Mucosa of stomach (tissue), 1 donor: Measurements from ENCODE around the gene R3HDM4.

Source experiments
- H3K27me3 ChIP-seq: one replicate; pipeline ENCODE4 v1.7.0; 2013; ENCODE audit warnings: mild to moderate bottlenecking, low read length; ENCODE audit not compliant: control insufficient read depth, insufficient read depth
- H3K36me3 ChIP-seq: one replicate; pipeline ENCODE4 v1.7.0; 2013; ENCODE audit warnings: low read length; ENCODE audit not compliant: control insufficient read depth, insufficient read depth
- H3K4me1 ChIP-seq: one replicate; pipeline ENCODE4 v1.7.0; 2013; ENCODE audit warnings: mild to moderate bottlenecking, low read length; ENCODE audit not compliant: control insufficient read depth, insufficient read depth
- H3K4me3 ChIP-seq: one replicate; pipeline ENCODE4 v1.7.0; 2013; ENCODE audit warnings: low read length
- H3K9ac ChIP-seq: one replicate; pipeline ENCODE4 v1.7.0; 2013; ENCODE audit warnings: mild to moderate bottlenecking, low read length, moderate library complexity
- H3K9me3 ChIP-seq: one replicate; pipeline ENCODE4 v1.7.0; 2013; ENCODE audit warnings: mild to moderate bottlenecking, low read length, moderate library complexity; ENCODE audit not compliant: control insufficient read depth
- donor health status: Pancreatic carcinoma.

R3HDM4 gene

DNA sequence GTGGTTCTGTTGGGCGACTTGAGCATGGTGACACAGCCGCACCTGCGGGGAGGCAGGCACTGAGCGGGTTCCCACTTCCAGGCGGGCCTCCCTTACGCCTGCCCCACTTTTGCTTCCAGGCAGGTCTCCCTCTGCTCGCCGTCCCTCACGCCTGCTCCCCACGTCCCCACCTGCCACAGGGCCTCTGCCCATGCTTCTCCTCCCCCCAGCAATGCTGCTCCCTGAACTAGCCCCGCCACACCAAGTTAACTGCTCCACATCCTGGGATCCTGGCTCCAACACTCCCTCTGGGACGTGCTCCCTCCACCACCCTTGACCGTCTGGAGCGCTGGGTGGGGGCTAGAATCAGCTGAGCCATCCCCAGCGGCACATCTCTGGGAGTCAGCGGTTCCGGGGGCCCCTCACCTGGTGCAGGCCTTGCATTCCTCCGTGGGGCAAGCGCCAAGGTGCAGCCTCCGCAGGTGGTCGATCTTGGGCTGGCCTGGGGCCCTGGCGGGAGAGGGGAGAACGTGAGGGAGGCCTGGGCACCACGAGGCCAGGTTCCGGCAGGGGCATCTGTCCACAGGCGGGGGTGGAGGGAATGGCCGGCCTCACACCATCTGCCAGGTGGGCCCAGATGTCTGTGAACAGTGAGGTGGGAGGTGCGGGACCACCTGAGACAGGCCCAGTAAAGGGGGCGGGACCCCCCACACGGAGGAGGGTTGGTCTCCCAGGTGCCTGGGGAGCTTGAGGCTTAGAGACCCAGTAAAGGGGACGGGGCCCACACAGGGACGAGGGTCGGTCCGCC is 44.4 kb downstream of the R3HDM4 start:
- no peaks in the 10 kb centered on the region for H3K27me3 ChIP-seq
- H3K9ac ChIP-seq, result no peak overlapping the region
- peaks cover 20% of the 10 kb centered on the region for H3K4me1 ChIP-seq
- no peaks in the 10 kb centered on the region for H3K36me3 ChIP-seq
- no peaks in the 10 kb centered on the region for H3K9me3 ChIP-seq
- no peak overlapping the region for H3K4me3 ChIP-seq

DNA sequence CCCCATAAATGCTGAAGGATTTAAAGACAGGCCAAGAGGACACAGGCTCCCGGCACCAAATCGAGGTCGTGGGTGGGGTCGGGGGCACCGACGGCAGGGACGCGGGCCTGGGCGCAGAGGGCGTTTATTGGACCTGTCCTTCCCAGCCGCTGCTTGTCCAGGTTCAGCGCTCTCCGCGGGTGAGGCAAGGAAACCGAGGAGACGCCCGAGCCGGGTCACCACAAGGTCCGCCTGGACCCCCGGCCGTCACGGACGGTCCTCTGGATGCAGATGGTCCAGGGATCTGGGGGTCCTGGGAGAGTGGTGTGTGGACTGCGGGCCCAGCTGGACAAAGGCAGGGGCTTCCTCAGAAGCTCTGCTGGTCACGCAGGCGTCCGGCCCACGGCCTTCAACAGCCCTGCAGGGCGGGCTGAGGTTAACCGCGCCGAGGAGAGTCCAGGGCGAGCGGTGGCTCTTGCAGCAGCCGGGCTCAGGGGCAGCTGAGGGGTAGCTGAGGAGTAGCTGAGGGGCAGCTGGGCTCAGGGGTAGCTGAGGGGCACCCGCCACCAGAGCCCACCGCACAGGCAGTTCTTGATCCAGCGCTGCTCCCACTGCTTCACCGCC is 45.1 kb downstream of the R3HDM4 start:
- H3K36me3 ChIP-seq, result no peaks in the 10 kb centered on the region
- no peaks in the 10 kb centered on the region for H3K9me3 ChIP-seq
- no peak overlapping the region for H3K4me3 ChIP-seq
- no peaks in the 10 kb centered on the region for H3K27me3 ChIP-seq
- peaks cover 27% of the 10 kb centered on the region for H3K4me1 ChIP-seq
- H3K9ac ChIP-seq, result no peak overlapping the region

DNA sequence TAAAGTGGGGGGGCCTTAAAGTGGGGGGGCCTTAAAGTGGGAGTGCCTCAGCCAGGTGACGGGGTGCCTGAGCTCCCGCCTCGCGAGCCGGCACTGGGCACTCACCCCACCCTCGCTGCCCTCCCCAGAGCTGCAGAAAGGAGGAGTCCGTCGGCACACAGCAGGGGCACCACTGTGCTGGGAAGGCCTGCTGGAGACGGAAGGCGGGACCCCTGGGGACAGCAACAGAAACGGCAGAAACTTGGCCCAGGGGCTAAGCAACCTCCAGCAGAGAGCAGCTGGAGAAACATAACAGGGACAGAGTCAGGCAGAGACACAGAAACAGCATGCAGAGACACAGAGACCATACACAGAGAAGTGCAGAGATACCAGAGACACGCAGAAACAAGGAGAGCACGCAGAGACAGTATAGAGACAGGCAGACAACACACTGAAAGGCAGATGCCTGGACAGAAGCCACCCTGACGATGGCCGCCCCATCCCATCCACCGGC is 45.7 kb downstream of the R3HDM4 start:
- Histone ChIP-seq H3K9ac (no peak overlapping the region), H3K27me3 (no peaks in the 10 kb centered on the region), H3K9me3 (no peaks in the 10 kb centered on the region), H3K4me3 (no peak overlapping the region), H3K36me3 (no peaks in the 10 kb centered on the region), H3K4me1 (peaks cover 30% of the 10 kb centered on the region)

DNA sequence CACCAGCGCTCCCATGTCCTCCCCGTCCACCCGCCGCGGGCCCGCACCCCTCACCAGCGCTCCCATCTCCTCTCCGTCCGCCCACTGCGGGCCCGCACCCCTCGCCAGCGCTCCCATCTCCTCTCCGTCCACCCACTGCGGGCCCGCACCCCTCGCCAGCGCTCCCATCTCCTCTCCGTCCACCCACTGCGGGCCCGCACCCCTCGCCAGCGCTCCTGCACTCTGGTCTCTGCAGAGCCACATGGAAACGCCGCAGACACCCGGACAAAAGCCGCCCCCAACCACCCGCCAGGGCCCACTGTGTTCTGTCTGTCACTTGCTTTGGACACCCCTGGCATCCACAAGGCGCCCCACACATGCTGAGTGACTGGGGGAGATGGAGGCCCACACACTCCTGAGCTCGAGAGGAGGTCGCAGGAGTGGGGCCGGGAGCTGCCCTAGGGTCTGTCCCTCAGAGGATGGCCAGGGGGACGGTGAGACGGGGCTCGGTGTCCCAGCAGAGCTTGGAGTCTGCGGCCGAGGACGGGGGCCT is 46.2 kb downstream of the R3HDM4 start:
- H3K9ac ChIP-seq, result no peak overlapping the region
- H3K27me3 ChIP-seq, result no peaks in the 10 kb centered on the region
- H3K9me3 ChIP-seq, result no peaks in the 10 kb centered on the region
- peaks cover 25% of the 10 kb centered on the region for H3K4me1 ChIP-seq
- no peak overlapping the region for H3K4me3 ChIP-seq
- H3K36me3 ChIP-seq, result no peaks in the 10 kb centered on the region

DNA sequence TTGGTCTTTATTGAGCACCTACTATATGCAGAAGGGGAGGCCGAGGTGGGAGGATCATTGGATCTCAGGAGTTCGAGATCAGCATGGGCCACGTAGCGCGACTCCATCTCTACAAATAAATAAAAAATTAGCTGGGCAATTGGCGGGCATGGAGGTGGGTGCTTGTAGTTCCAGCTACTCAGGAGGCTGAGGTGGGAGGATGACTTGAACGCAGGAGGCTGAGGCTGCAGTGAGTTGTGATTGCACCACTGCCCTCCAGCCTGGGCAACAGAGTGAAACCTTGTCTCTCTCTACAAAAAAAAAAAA is 49.8 kb downstream of the R3HDM4 start:
- Histone ChIP-seq H3K4me1 (peaks cover 22% of the 10 kb centered on the region), H3K4me3 (no peak overlapping the region), H3K27me3 (peaks cover 14% of the 10 kb centered on the region), H3K9ac (no peak overlapping the region), H3K9me3 (no peaks in the 10 kb centered on the region), H3K36me3 (no peaks in the 10 kb centered on the region)

DNA sequence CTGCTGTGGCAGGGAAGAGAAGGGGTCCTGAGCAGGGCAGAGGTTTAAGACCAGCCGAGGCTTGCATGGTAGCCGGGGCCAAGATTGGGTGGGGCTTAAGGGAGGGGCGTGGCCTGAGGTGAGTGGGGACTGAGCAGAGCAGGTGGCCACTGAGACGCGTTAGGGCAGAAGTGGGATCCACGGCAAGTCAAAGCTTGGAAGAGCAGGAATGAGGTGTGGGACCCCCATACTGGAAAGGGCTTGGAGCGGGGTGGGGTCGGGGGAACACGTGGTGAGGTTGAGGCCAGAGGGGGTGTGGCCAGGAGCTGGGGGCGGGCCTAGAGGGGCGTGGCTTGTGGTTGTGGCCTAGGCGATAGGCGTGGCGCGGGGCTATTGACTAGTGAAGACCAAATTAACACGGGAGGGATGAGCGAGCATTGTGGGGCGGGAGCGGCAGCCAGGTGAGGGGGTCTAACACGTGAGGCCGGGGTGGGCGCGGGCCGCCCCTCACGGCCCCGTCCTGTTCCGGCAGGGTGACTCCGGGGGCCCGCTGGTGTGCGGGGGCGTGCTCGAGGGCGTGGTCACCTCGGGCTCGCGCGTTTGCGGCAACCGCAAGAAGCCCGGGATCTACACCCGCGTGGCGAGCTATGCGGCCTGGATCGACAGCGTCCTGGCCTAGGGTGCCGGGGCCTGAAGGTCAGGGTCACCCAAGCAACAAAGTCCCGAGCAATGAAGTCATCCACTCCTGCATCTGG is 50.3 kb downstream of the R3HDM4 start:
- Histone ChIP-seq H3K9me3 (no peaks in the 10 kb centered on the region), H3K9ac (no peak overlapping the region), H3K27me3 (peaks cover 14% of the 10 kb centered on the region), H3K4me1 (peaks cover 22% of the 10 kb centered on the region), H3K4me3 (no peak overlapping the region), H3K36me3 (no peaks in the 10 kb centered on the region)

DNA sequence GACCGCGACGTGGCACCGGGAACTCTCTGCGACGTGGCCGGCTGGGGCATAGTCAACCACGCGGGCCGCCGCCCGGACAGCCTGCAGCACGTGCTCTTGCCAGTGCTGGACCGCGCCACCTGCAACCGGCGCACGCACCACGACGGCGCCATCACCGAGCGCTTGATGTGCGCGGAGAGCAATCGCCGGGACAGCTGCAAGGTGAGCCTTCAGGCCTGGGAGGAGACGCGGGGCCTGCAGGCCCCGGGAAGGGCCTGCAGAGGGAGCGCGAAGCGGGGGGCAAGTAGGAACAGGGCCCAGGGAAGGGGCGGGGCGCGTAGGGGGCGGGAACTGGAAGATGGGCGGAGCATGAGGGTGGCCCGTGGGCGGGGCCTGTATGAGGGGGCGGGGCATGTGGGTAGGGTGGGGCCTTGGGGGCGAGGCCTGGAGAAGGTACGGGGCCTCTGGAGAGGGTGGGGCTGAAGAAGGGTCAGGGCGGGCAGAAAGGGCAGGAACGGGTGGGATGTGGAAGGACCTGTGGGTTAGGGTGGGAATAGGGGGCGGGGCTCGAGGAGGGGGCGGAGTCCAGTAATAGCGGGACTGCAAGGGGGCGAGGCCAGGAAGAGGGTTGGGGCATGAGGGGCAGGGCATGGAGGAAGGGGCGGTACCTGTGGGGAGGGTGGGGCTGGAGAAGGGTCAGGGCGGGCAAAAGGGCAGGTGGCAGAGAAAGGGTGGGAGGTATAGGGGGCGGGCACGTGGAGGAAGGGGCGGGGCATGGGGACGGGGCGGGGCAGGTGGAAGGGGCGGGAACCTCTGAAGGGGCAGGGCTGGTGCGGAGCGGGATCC is 51.1 kb downstream of the R3HDM4 start:
- no peak overlapping the region for H3K4me3 ChIP-seq
- no peaks in the 10 kb centered on the region for H3K9me3 ChIP-seq
- H3K9ac ChIP-seq, result no peak overlapping the region
- peaks cover 22% of the 10 kb centered on the region for H3K4me1 ChIP-seq
- peaks cover 14% of the 10 kb centered on the region for H3K27me3 ChIP-seq
- no peaks in the 10 kb centered on the region for H3K36me3 ChIP-seq

DNA sequence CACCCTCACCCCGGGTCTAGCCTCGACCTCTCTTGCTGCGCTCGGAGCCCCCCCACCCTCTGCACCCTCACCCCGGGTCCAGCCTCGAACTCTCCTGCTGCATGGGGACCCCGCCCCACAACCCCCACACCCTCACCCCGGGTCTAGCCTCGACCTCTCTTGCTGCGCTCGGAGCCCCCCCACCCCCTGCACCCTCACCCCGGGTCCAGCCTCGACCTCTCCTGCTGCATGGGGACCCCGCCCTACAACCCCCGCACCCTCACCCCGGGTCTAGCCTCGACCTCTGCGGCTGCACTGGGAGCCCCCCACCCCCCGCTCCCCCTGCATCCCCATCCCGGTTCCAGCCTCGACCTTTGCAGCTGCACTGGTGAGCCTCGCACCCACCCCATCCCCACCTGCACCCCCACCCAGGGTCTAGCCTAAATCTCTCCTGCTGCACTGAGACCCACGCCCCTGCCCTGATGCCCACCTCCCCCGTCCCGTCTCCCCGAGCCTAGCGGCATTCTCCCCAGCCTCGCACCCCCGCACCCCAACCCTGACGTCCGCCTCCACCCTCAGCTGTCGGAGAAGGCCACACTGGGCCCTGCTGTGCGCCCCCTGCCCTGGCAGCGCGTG is 51.8 kb downstream of the R3HDM4 start:
- H3K4me3 ChIP-seq, result no peak overlapping the region
- H3K4me1 ChIP-seq, result peaks cover 22% of the 10 kb centered on the region
- H3K27me3 ChIP-seq, result peaks cover 14% of the 10 kb centered on the region
- no peaks in the 10 kb centered on the region for H3K36me3 ChIP-seq
- H3K9ac ChIP-seq, result no peak overlapping the region
- no peaks in the 10 kb centered on the region for H3K9me3 ChIP-seq

DNA sequence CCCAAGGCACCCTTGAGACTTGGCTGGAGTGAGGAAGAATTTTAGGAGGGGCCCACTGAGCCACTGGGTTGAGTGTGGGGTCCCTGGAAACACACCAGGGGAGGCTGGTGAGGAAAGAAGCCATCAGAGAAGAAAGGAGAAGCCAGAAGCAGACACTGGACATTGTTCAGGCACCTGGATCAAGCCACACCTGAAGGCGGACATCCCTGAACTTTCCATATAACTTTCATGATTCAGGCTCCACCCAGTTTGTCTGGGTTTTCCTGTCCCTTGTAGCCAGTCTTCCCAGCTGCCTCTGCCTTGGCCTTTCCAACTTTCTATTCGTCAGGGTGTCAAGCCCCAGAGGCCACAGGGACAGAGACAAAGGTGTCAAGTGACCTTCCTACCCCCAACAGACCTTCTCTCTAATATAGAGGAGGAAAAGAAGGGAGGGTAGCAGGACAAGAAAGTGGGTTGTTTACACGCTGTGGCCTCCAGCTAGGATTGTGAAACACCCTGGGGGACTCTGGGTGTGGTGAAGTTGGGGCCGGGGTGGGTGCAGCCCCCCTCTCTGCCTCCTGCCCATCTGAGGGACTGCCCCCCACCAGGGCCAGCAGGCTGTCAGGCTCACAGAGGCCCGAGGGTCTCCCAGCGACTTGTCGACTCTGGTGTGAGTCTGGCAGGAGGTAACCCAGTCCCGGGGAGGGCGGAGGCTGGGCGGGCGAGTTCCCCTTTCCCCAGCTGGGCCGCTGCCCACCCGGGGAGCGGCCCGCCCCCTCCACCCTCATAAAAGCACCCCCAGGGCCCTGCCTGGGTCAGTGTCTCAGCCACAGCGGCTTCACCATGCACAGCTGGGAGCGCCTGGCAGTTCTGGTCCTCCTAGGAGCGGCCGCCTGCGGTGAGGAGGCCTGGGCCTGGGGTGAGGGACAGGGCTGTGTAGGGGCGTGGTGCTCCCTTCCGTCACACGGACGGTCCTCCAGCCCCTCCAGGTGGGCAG is 53.9 kb downstream of the R3HDM4 start, which contains the start of gene CFD:
Gene CFD, plus strand, starts transcription at position 797 of the 976 bp plus-strand sequence. Its CDS starts 26 bp downstream, at position 823.
- H3K9me3 ChIP-seq, result no peaks in the 10 kb centered on the region
- H3K27me3 ChIP-seq, result peaks cover 14% of the 10 kb centered on the region
- peaks cover 22% of the 10 kb centered on the region for H3K4me1 ChIP-seq
- H3K36me3 ChIP-seq, result no peaks in the 10 kb centered on the region
- peak within 1 kb of the TSS; percentile 15 for H3K9ac ChIP-seq
- no peak within 1 kb of the TSS for H3K4me3 ChIP-seq

DNA sequence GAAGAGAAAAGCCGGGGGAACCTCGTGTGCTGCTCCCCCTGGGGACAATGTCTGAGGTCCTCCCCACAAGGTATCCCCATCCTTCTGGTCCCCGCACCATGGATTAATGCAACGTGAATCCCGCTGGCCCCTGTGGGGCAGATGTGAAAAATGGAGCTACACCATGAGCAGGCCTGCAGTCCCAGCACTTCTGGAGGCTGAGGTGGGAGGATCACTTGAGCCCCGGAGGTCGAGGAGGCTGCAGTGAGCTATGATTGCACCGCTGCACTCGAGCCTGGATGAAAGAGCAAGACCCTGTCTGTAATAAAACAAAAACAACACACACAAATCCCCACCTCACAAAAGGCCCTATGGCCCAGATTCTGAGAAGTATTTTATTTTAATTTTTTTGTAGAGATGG is 54.7 kb downstream of the R3HDM4 start:
- Histone ChIP-seq H3K4me3 (no peak overlapping the region), H3K9me3 (no peaks in the 10 kb centered on the region), H3K36me3 (no peaks in the 10 kb centered on the region), H3K27me3 (peaks cover 15% of the 10 kb centered on the region), H3K9ac (no peak overlapping the region), H3K4me1 (peaks cover 17% of the 10 kb centered on the region)
